Mammary epithelial cell (primary cell): ENCODE data around the gene UVRAG.

ENCODE experiments used
- CTCF ChIP-seq, 2 donors: IDR thresholded peaks in 1 of 2; conservative IDR thresholded peaks in 1 of 2; 2 replicates each; pipeline ENCODE4 v1.5.1; 2011 to 2012; ENCODE audit warnings: inconsistent platforms in 2 of 2, low read length in 2 of 2, mild to moderate bottlenecking in 2 of 2, control low read depth in 1 of 2, low read depth in 1 of 2; ENCODE audit not compliant: insufficient read depth in 1 of 2; ENCODE audit errors: extremely low read depth in 1 of 2
- EZH2 ChIP-seq: IDR thresholded peaks from 2 replicates; pipeline ENCODE4 v1.6.1; 2012; ENCODE audit warnings: low read length, inconsistent platforms, borderline replicate concordance

- no peak for TF ChIP-seq CTCF (conservative IDR thresholded peaks at IDR 0.05 in 1 of 2, IDR thresholded peaks at IDR 0.05 in 1 of 2; ENCODE audit: extremely low read depth in 1 of 2, insufficient read depth in 1 of 2, low read depth in 1 of 2, low read length in 2 of 2)
- TF ChIP-seq EZH2: no peak
These were observed 166.5 kb downstream of the UVRAG start for GRCh38 chr11:75981546-75981945.
